GM12865 (cell line): ENCODE results near the gene CDH13.

Experiments
- DNase-seq: peaks from one replicate; pipeline ENCODE4 v3.0.0; 2010; ENCODE audit warnings: low read depth
- H3K4me3 ChIP-seq: 2 replicates; pipeline ENCODE4 v1.5.1; 2011; ENCODE audit warnings: mild to moderate bottlenecking, low read depth, low read length, control low read depth
- CTCF ChIP-seq: IDR thresholded peaks from 2 replicates; pipeline ENCODE4 v1.5.1; 2011; ENCODE audit warnings: low read length, control low read depth, low read depth, inconsistent platforms; ENCODE audit not compliant: insufficient read depth; ENCODE audit errors: missing control alignments

The CDH13 gene

GRCh38 chr16:82954224-82954929 is 327.6 kb downstream of the CDH13 start:
- no peak overlapping the region for H3K4me3 ChIP-seq
- no peak for DNase-seq
- TF ChIP-seq CTCF = no peak

GRCh38 chr16:82955741-82956348 is 329.1 kb downstream of the CDH13 start:
- DNase-seq = no peak
- no peak for TF ChIP-seq CTCF
- H3K4me3 ChIP-seq = no peak overlapping the region

GRCh38 chr16:82957212-82957611 is 330.4 kb downstream of the CDH13 start:
- DNase-seq = no peak
- TF ChIP-seq CTCF = no peak
- no peak overlapping the region for H3K4me3 ChIP-seq

- H3K4me3 ChIP-seq = no peak overlapping the region
- TF ChIP-seq CTCF = no peak
- DNase-seq = no peak
Observed at GRCh38 chr16:82960918-82961317, 334.1 kb downstream of the CDH13 start.

- H3K4me3 ChIP-seq = no peak overlapping the region
- no peak for TF ChIP-seq CTCF
- no peak for DNase-seq
Observed at GRCh38 chr16:82963653-82964052, 336.9 kb downstream of the CDH13 start.

- H3K4me3 ChIP-seq = no peak overlapping the region
- no peak for TF ChIP-seq CTCF
- DNase-seq = no peak
Observed at GRCh38 chr16:82965808-82966207, 339.0 kb downstream of the CDH13 start.

- no peak for TF ChIP-seq CTCF
- no peak for DNase-seq
Observed at GRCh38 chr16:82967424-82967823, 340.7 kb downstream of the CDH13 start.

More at GRCh38 chr16:82967424-82967823, 340.7 kb downstream of the CDH13 start:
- no peak overlapping the region for H3K4me3 ChIP-seq
